ENCODE measurements around the gene CD63. TPM values are rescaled to one million over a fixed set of nuclear protein-coding genes. Genes with fewer than 3 reads are reported as not detected.

The CD63 gene, protein sequence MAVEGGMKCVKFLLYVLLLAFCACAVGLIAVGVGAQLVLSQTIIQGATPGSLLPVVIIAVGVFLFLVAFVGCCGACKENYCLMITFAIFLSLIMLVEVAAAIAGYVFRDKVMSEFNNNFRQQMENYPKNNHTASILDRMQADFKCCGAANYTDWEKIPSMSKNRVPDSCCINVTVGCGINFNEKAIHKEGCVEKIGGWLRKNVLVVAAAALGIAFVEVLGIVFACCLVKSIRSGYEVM
- 655 to 710 TPM (median 681 TPM) in 5 replicates for total RNA-seq (2022; extraction: Qiagen RNA extraction)

DNA sequence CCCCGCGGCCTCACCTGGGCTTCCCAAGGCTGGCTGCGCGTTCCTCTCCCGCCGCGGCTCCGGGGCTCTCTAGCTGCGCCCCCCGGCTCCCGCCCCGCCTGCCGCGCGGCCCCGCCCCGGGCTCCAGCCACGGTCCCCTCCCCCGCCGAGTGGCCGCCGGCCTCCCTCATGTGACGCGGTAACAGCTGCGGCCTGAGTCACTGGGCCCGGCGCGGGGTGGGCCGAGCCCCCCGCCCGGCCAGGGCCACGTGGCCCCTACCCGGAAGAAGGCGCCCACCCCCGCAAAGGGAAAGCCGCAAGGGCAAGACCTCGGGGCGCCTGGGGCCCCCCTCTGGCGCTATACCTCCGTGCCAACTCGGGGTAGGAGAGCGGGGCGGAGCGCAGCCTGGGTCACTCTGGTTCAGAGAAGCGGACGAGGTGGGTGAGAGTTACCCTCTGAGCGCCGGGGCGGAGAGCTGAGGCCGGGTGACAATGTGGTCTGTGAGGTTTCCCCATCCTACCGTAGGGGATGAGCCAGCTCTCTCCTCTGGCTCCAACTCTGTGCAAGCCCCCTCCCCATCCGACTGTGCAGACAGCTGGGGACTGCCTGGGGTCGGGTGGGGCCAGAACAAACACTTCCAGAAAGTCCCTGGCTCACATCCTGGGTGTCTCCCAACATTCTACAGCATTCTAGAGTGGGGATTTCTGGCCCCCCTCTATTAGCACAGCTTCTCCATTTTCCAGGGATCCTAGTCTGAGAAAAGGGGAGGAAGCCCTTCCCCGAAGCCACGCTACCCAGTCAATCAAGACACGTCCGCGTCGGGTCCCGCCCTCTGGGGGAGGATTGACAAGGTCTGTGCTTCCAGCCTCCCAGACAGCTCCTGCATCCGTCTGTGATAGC is at the start of gene CD63:
CD63 (minus strand) TSS at position 71 of the 880 bp plus-strand sequence. CDS start 668 bp downstream, outside the sequence.

DNA sequence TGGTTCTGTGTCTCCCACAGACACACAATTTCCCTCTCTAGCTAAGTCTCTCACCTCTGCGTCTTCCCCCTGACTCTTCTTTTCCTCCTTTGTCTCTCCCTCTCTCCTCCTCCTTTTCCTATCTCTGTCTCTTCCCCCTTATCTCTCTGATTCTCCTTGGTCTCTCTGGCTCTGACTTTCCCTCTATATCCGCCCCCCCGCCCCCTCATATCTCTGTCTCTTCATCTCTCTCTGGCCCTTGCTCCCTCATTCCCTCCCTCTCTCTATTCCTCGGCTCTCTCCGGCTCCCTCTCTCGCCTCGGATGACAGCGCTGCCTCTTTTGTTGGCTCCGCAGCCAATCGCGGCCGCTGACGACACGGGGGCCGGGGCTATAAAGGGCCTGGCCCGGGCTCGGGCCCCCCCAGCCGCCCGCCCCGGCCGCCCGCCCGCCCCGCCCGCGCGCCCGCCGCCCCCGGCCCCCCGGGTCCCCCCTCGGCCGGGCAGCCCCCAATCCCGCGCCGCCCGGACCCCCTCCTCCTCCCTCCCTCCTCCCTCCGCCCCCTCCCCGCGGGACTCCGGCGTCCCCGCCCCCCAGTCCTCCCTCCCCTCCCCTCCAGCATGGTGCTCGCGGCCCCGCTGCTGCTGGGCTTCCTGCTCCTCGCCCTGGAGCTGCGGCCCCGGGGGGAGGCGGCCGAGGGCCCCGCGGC is 14.1 kb upstream of the CD63 start, which contains the start of gene GDF11:
GDF11 (plus strand) TSS at position 404 of the 687 bp plus-strand sequence; CDS start at position 599, 195 bp downstream.

DNA sequence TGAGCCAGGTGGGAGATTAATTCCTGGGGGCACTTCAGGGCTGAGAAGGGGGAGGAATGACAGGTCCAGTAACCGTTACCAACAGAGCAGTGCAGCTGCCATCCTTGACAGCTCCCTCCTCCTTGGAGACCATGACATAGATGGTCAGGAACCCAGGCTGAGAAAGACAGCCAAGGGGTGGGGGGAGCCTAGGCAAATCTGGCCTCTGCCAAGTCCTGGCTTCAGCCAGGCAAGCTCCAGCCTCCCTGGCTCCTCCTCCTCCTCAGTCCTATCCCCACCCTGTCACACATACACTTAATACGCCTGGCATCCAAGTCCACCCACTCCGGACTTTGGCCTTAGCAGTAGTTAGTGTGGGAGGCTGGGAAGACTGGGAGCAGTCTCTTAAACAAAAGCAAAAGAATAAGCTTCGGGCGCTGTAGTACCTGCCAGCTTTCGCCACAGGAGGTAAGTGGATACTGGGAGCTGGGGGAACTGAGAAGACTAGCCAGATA is 8.7 kb downstream of the CD63 start, which contains the start of gene RDH5:
RDH5 (plus strand) TSS at position 323 of the 494 bp plus-strand sequence. CDS start 792 bp downstream, outside the sequence.

DNA sequence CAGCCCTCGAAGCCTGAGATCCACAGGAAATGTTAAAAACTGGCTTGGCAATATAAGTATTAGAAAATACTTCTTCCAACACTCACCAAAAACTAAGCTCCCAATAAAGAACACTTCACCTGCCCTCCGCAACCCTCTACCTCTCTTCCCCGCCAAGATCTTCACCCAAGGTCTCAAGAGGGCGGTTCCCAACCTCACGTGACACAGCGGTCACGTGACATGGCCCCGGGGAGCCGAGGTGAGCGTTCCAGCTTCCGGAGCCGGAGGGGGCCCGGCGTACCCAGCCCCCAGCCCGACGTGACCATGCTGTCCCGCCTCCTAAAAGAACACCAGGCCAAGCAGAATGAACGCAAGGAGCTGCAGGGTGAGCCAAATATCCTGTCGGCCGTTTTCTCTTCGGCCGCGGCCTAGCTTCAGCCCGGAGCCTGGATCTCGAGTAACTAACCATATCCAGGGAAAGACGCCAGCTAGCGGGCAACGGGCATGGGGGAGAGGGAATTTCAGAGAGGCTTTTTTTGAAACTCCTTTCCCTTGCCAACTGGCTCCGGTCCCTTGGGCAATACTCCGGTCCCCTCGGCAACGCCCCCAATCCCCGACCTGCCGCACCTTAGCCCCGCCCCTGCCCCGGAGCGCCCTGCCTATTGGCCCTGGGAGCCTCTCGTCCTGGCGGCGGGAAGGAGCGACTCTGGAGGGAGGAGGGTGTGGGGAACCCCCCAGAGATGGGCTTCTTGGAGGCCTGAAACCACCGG is 12.8 kb downstream of the CD63 start, which contains the start of gene BLOC1S1:
BLOC1S1 (plus strand) TSS at position 214 of the 749 bp plus-strand sequence; CDS start at position 220, 6 bp downstream.

DNA sequence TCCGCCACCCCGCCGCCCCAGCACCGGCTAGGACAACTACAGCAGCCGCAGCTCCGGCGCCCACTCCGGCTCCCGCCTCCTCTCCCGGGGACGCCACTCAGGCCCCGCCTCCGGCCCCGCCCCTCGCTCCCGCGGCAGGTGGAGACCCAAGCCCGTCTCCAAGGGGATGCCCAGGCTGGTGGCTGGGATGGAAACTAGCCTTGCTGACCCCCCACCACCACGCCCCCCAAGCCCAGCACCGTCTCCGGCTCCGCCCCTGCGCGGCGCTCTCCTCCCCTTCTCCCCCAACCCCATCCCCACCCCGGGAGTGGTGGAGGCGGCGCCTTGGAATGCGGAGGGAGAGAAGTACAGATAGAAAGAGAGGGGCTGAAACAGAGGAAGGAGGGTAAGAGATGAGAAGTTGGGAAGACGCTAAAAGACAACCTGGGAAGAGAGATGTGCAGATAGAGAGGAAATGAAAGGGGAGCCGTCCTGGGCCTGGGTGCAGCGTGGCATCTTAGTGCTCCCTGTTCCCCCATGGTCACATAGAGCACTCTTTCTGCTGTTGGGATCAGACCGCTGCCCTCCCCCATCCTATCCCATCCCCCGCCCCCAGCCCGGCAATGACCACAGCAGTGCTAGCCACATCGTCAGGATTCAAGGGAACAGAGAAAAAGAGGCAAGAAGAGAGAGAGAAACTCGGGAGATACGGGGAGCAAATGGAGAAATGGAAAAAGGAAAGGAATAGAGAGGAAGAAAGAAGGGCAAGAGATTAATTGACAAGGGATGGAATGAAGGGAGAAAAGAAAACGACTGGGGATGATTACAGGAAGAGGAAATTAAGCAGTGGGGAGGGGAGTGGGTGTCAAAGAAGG is 20.7 kb downstream of the CD63 start, which contains the start of gene ITGA7:
ITGA7 (minus strand) TSS at position 64 of the 854 bp plus-strand sequence. CDS start 222 bp downstream, outside the sequence.

Other genes starting within 250 kb of the CD63 start
- not detected in 5 replicates for gene OR6C68, start 236.6 kb downstream of the CD63 start, total RNA-seq (2022; extraction: Qiagen RNA extraction)
- gene OR6C4, start 179.4 kb downstream of the CD63 start, total RNA-seq (2022; extraction: Qiagen RNA extraction) = not detected in 5 replicates
- not detected in 5 replicates for gene OR2AP1, start 156.5 kb downstream of the CD63 start, total RNA-seq (2022; extraction: Qiagen RNA extraction)
- not detected in 5 replicates for gene OR10P1, start 92.1 kb downstream of the CD63 start, total RNA-seq (2022; extraction: Qiagen RNA extraction)
- gene ITGA7, start 21.1 kb downstream of the CD63 start, total RNA-seq (2022; extraction: Qiagen RNA extraction) = 1.3 to 1.5 TPM (median 1.3 TPM) in 5 replicates
- gene BLOC1S1, start 13.0 kb downstream of the CD63 start, total RNA-seq (2022; extraction: Qiagen RNA extraction) = 117 to 155 TPM (median 149 TPM) in 5 replicates
- gene RDH5, start 8.6 kb downstream of the CD63 start, total RNA-seq (2022; extraction: Qiagen RNA extraction) = 1.9 to 2.6 TPM (median 2.1 TPM) in 5 replicates
- gene GDF11, start 14.1 kb upstream of the CD63 start, total RNA-seq (2022; extraction: Qiagen RNA extraction) = 2.9 to 4.9 TPM (median 3.9 TPM) in 5 replicates
- gene SARNP, start 88.7 kb upstream of the CD63 start, total RNA-seq (2022; extraction: Qiagen RNA extraction) = 90.0 to 127 TPM (median 91.7 TPM) in 5 replicates
- gene ORMDL2, start 89.0 kb upstream of the CD63 start, total RNA-seq (2022; extraction: Qiagen RNA extraction) = 67.3 to 104 TPM (median 102 TPM) in 5 replicates
- gene DNAJC14, start 100.6 kb upstream of the CD63 start, total RNA-seq (2022; extraction: Qiagen RNA extraction) = 19.2 to 27.1 TPM (median 21.6 TPM) in 5 replicates
- 0.35 to 0.85 TPM (median 0.39 TPM) in 5 replicates for gene MMP19, start 113.9 kb upstream of the CD63 start, total RNA-seq (2022; extraction: Qiagen RNA extraction)
- 40.4 to 44.4 TPM (median 41.2 TPM) in 5 replicates for gene PYM1, start 198.9 kb upstream of the CD63 start, total RNA-seq (2022; extraction: Qiagen RNA extraction)
- 17.8 to 23.2 TPM (median 20.7 TPM) in 5 replicates for gene DGKA, start 202.2 kb upstream of the CD63 start, total RNA-seq (2022; extraction: Qiagen RNA extraction)
- 0.70 to 1.5 TPM (median 1.1 TPM) in 5 replicates for gene PMEL, start 237.0 kb upstream of the CD63 start, total RNA-seq (2022; extraction: Qiagen RNA extraction)
- 46.6 to 56.3 TPM (median 54.0 TPM) in 5 replicates for gene CDK2, start 237.8 kb upstream of the CD63 start, total RNA-seq (2022; extraction: Qiagen RNA extraction)
- 26.2 to 33.8 TPM (median 32.7 TPM) in 5 replicates for gene RAB5B, start 245.1 kb upstream of the CD63 start, total RNA-seq (2022; extraction: Qiagen RNA extraction)